AG04449 (cell line): ENCODE measurements around the gene ZNF397.

Source experiments
- CTCF ChIA-PET: fragments of 350-600 bp; formaldehyde crosslinking; extraction: SDS; loops from one replicate; lab custom pipeline; 2021; ENCODE audit warnings: antibody characterized with exemption; lab: Yijun Ruan, JAX
- POLR2A ChIA-PET: fragments of 400-600, 350-600 bp; formaldehyde crosslinking; extraction: SDS; loops from one replicate; lab custom pipeline; 2020; ENCODE audit warnings: antibody characterized with exemption, inconsistent platforms; lab: Yijun Ruan, JAX
- DNase-seq: peaks from one replicate; pipeline ENCODE4 v3.0.0-alpha.2; 2010; ENCODE audit warnings: low read depth, low spot score
- H3K4me3 ChIP-seq: 2 replicates; pipeline ENCODE4 v1.5.1; 2011; ENCODE audit warnings: low read depth, mild to moderate bottlenecking, control low read depth, low read length
- TF ChIP-seq, protein P1 (sequence below): IDR thresholded peaks from one replicate; pipeline ENCODE4 v1.5.1; 2011; ENCODE audit warnings: mild to moderate bottlenecking, moderate library complexity, low read length, control low read depth, inconsistent platforms; ENCODE audit not compliant: insufficient read depth; ENCODE audit errors: missing control alignments

Gene ZNF397

DNA sequence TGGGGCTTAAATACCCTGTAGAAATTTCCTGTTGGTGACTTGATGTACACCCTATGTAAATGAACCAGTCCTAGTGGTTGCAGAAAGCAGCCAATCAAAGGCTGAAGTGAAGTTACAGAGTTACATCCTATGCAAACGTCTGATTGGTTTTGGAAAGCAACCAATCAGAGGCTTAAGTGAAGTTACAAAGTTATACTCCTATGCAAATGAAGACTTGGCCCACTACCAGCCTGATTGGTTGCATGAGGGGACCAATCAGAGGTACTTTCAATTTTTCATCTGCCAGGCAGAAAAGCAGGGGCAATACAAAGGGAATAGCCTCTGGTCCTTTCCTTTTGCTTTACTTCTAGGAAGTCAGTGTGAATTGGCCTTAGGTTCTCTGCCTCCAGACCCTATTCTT lies 13.6 kb upstream of the ZNF397 start:
- POLR2A ChIA-PET, result no interaction called here

GRCh38 chr18:35231052-35231451 lies 9.8 kb upstream of the ZNF397 start:
- TF ChIP-seq, protein P1, sequence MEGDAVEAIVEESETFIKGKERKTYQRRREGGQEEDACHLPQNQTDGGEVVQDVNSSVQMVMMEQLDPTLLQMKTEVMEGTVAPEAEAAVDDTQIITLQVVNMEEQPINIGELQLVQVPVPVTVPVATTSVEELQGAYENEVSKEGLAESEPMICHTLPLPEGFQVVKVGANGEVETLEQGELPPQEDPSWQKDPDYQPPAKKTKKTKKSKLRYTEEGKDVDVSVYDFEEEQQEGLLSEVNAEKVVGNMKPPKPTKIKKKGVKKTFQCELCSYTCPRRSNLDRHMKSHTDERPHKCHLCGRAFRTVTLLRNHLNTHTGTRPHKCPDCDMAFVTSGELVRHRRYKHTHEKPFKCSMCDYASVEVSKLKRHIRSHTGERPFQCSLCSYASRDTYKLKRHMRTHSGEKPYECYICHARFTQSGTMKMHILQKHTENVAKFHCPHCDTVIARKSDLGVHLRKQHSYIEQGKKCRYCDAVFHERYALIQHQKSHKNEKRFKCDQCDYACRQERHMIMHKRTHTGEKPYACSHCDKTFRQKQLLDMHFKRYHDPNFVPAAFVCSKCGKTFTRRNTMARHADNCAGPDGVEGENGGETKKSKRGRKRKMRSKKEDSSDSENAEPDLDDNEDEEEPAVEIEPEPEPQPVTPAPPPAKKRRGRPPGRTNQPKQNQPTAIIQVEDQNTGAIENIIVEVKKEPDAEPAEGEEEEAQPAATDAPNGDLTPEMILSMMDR, result peak; percentile 92
- DNase-seq, result peak; percentile 7
- 0 out of 2 replicates have a peak overlapping the region, but pooled peaks have one; percentile 20 for H3K4me3 ChIP-seq
- ChIA-PET POLR2A (no interaction called here), CTCF (interaction anchor here (0.6 to 4.8 kb wide), 28 partner anchors 8 to 264 kb away, joined by 3 to 65 read pairs (median 4); partner anchors contain the start of genes ZNF24 and ZNF397)

More for the DNA sequence above, 13.6 kb upstream of the ZNF397 start:
- TF ChIP-seq, protein P1, result no peak
- CTCF ChIA-PET, result no interaction called here
- no peak overlapping the region for H3K4me3 ChIP-seq
- no peak for DNase-seq

GRCh38 chr18:35236571-35237363 lies 4.1 kb upstream of the ZNF397 start:
- CTCF ChIA-PET, result interaction anchor here (0.7 to 1.4 kb wide), 3 partner anchors 9 to 229 kb away, joined by 3 to 5 read pairs (median 3); no protein-coding TSS in a partner anchor
- TF ChIP-seq, protein P1, result no peak
- DNase-seq, result peak; percentile 23
- POLR2A ChIA-PET, result no interaction called here
- H3K4me3 ChIP-seq, result no peak overlapping the region

GRCh38 chr18:35239314-35239713 lies 1.5 kb upstream of the ZNF397 start:
- POLR2A ChIA-PET, result no interaction called here
- CTCF ChIA-PET, result interaction anchor here (1.1 to 2.4 kb wide), 3 partner anchors 9 to 233 kb away, joined by 5 to 23 read pairs (median 6); no protein-coding TSS in a partner anchor

GRCh38 chr18:35241448-35241804 lies 592 bp downstream of the ZNF397 start:
- TF ChIP-seq, protein P1, result no peak
- no peak for DNase-seq
- peak overlapping the region; percentile 77 for H3K4me3 ChIP-seq
- POLR2A ChIA-PET, result interaction anchor here (0.7 to 2.3 kb wide), 4 partner anchors 48 to 156 kb away, joined by 3 to 10 read pairs (median 4); partner anchors contain the start of gene ZSCAN30
- CTCF ChIA-PET, result interaction anchor here (0.6 to 2.8 kb wide), 3 partner anchors 11 to 235 kb away, joined by 3 to 13 read pairs (median 6); no protein-coding TSS in a partner anchor

More at GRCh38 chr18:35239314-35239713, 1.5 kb upstream of the ZNF397 start:
- no peak for DNase-seq
- TF ChIP-seq, protein P1, result no peak
- H3K4me3 ChIP-seq, result no peak overlapping the region

GRCh38 chr18:35242426-35242825 lies 1.6 kb downstream of the ZNF397 start:
- TF ChIP-seq, protein P1, result no peak
- no peak overlapping the region for H3K4me3 ChIP-seq
- ChIA-PET CTCF (interaction anchor here (2.8 kb wide), 1 partner anchor 12 kb away, joined by 13 read pairs; no protein-coding TSS in a partner anchor), POLR2A (no interaction called here)
- DNase-seq, result no peak
